Measurements from ENCODE around the gene IQGAP2. TPM values are rescaled to one million over a fixed set of nuclear protein-coding genes. Genes with fewer than 3 reads are reported as not detected.

The IQGAP2 gene
- total RNA-seq, 6 experiments from 2014 or later, result 96.4 to 152 (median 123) TPM

- intact Hi-C loops (cut with DNase I), result no loop called here
- peaks cover 0 to 44% (median 23%) of the 10 kb centered on the region in 4 donors for H3K4me1 ChIP-seq
- peak in 3 of 4 donors; percentile 14 to 51 (median 29) for ATAC-seq
Measured at GRCh38 chr5:76456258-76456657, 53.2 kb downstream of the IQGAP2 start.

GRCh38 chr5:76457674-76458485 lies 54.8 kb downstream of the IQGAP2 start:
- H3K4me3 ChIP-seq, result no peak overlapping the region
- H3K27me3 ChIP-seq, result no peaks in the 10 kb centered on the region
- 25% methylated on average over 4 of the region's 4 CpGs for WGBS (ENCODE audit: insufficient coverage, low coverage, low lambda C conversion rate, missing lambda C conversion rate)
- ATAC-seq (peak; percentile 87 to 88 (median 88)), DNase-seq (peak in 2 of 3 donors; percentile 33 to 61)
- no peaks in the 10 kb centered on the region for H3K9me3 ChIP-seq
- TF ChIP-seq CTCF (IDR thresholded peaks at IDR 0.05) (no peak), POLR2A (IDR thresholded peaks at IDR 0.05) (no peak)
- intact Hi-C loops (cut with DNase I), result no loop called here
- H3K36me3 ChIP-seq, result no peaks in the 10 kb centered on the region
- H3K27ac ChIP-seq, result peak overlapping the region in 1 of 3 donors; percentile 42
- peaks cover 0 to 44% (median 23%) of the 10 kb centered on the region in 4 donors for H3K4me1 ChIP-seq

More at GRCh38 chr5:76456258-76456657, 53.2 kb downstream of the IQGAP2 start:
- Histone ChIP-seq H3K36me3 (no peaks in the 10 kb centered on the region), H3K4me3 (no peak overlapping the region), H3K9me3 (no peaks in the 10 kb centered on the region), H3K27ac (peak overlapping the region in 1 of 3 donors; percentile 11), H3K27me3 (no peaks in the 10 kb centered on the region)
- TF ChIP-seq CTCF (IDR thresholded peaks at IDR 0.05), result no peak
- TF ChIP-seq POLR2A (IDR thresholded peaks at IDR 0.05), result no peak
- DNase-seq, result no peak
- 45% methylated on average over 4 of the region's 4 CpGs for WGBS (ENCODE audit: insufficient coverage, low coverage, low lambda C conversion rate, missing lambda C conversion rate)

- Histone ChIP-seq H3K9me3 (no peaks in the 10 kb centered on the region), H3K27me3 (no peaks in the 10 kb centered on the region), H3K27ac (peak overlapping the region in 1 of 3 donors; percentile 42), H3K4me1 (peaks cover 0 to 44% (median 23%) of the 10 kb centered on the region in 4 donors), H3K4me3 (no peak overlapping the region), H3K36me3 (peaks cover 0 to 4% (median 0%) of the 10 kb centered on the region in 4 donors)
- no peak for DNase-seq
- peak in 3 of 4 donors; percentile 6 to 47 (median 22) for ATAC-seq
- 15% methylated on average over 1 of the region's 1 CpG for WGBS (ENCODE audit: insufficient coverage, low coverage, low lambda C conversion rate, missing lambda C conversion rate)
- intact Hi-C loops (cut with DNase I), result no loop called here
- TF ChIP-seq CTCF (IDR thresholded peaks at IDR 0.05), result no peak
- TF ChIP-seq POLR2A (IDR thresholded peaks at IDR 0.05), result no peak
Measured at GRCh38 chr5:76458486-76458830, 55.4 kb downstream of the IQGAP2 start.

GRCh38 chr5:76460104-76460503 lies 57.0 kb downstream of the IQGAP2 start:
- 91% methylated on average over 3 of the region's 3 CpGs for WGBS (ENCODE audit: insufficient coverage, low coverage, low lambda C conversion rate, missing lambda C conversion rate)
- Histone ChIP-seq H3K4me3 (no peak overlapping the region), H3K9me3 (no peaks in the 10 kb centered on the region), H3K4me1 (peaks cover 0 to 44% (median 22%) of the 10 kb centered on the region in 4 donors), H3K36me3 (peaks cover 0 to 4% (median 0%) of the 10 kb centered on the region in 4 donors), H3K27ac (no peak overlapping the region), H3K27me3 (no peaks in the 10 kb centered on the region)
- DNase-seq (no peak), ATAC-seq (no peak)
- intact Hi-C loops (cut with DNase I), result loop anchor here in 1 of 2 donors (10.0 kb wide), 1 partner anchor 45 kb away; no protein-coding TSS in a partner anchor
- TF ChIP-seq POLR2A (IDR thresholded peaks at IDR 0.05) (no peak), CTCF (IDR thresholded peaks at IDR 0.05) (no peak)

Measured in right lobe of liver (tissue), 6 donors.